GM21447 (cell line): Measurements from ENCODE around the gene ARHGAP30.

ENCODE experiments used
- ATAC-seq: cut with Tn5 transposase; IDR thresholded peaks from one replicate; pipeline ENCODE4 v1.9.1; 2021; ENCODE audit not compliant: unreplicated experiment

ARHGAP30 gene

DNA sequence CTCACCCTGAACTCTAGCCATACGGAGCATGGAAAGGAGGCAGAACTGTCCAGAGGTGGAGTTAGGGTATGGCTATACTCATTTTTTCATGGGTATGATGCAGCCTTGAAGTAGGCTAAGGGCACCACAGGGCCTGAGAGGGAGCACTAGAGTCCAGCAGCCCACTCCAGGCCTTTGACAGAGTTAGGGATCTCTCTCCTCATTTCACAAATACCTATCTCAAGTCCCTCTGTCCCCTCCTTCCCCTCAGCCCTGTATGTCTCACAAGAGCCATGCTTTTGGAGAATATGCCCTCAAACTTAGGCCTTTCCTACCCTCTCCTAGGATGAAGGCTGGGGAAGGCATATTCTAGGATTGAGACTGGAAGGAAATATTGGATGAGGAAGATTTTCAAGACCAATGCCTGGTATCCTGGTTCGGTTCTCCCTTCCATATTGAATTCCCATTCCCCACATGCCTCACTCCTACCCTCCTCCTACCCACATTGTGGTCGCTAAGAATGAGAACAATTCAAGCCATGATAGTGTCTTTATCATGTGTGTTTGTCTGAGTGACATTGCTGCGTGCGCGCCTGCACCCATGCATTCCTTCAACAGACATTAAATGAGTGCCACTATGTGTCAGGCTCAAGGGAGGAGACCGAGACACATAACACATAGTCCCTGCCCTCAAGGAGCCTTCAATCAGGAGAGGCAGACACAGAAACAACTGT is 22.3 kb upstream of the ARHGAP30 start:
- no peak for ATAC-seq

DNA sequence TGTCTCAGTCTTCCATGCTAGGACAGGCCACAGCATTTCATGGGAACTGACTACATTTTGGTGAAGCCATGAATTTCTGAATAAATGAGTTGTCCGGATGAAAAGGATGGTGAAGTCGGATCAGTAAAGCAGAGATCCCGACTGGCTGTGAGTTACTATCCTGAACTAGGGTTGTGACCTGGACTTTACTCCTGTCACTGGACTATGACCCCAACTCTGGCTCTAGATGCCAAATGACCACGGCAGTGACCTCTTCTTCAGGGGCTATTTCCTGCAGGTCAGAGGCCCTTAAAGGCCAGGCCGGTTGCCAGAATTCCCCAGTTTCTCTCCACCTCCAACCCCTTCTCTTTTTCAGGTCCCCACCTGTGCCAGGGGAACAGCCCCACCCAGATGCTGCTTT is 21.4 kb upstream of the ARHGAP30 start:
- ATAC-seq: no peak

DNA sequence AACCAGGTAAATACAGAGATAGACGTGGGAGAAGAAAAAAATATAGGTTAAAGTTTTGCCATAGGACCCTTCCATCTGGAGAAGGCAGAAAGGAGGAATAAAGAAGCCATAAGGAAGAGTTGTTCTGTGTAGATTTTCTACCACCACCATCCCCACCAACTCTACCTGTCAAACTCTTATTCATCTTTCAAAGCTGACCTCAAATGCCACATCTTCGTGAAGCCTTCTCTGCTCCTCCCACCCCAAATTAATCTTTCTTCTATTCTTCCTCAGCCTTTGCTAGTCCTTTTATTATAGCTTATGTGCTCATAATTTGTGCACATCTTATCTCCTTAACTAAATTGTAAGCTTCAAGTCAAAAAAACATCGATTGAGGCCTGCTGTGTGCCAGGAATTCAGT is 20.9 kb upstream of the ARHGAP30 start:
- no peak for ATAC-seq

DNA sequence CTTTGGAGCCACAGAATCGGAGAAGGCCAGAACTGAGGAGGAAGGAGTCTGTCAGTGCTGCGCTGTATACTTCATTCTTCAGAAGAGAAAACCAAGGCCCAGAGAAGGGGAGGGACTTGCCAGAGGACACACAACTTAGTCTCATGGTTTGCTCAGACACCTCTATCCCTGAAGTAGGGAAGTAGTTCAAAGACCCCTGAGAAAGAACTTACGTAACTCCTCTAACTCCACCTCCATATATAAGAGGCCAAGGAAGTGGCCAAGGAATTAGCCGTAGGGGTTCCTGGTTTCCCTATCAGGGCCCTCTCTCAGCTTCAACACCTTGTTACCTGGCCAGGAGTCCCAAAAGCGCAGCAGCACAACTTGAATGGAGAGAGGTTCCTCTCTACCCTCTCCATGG is 20.2 kb upstream of the ARHGAP30 start:
- no peak for ATAC-seq

DNA sequence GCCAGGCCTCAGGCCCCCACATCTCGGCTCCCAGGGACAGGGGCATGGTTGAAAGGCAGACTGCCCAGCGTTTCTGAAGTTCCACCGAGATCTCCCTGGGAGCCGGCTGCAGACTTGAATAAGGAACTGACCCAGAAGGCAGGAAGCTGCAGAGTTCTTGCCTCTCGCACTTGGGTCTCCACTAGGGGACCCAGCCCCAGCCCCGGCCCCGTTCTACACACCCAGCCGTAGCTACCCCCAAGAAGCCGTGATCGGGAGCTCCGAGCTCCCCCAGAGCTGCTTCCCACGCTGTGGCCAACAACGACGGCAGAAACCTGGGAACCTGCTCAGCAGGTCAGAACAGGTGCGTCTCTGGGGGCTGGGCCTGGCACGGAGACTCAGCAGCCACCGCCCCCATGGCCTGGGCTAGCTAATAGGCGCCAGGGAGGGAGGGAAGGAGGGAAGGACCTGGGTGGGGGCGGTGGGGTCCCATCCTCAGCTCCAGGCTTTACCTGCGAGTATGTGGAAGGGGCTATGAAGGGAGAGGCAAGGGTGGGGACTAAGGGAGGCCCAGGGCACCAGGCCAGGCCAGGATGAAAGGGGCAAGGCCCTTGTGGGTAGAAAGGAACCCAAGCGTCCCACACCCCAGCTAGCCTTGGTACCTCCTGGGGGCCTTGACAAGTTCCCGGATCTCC is 19.7 kb upstream of the ARHGAP30 start, which contains the start of gene NECTIN4:
Gene NECTIN4, minus strand, starts transcription at position 308 of the 674 bp plus-strand sequence. Its CDS starts 262 bp downstream, at position 46.
- ATAC-seq: no peak

DNA sequence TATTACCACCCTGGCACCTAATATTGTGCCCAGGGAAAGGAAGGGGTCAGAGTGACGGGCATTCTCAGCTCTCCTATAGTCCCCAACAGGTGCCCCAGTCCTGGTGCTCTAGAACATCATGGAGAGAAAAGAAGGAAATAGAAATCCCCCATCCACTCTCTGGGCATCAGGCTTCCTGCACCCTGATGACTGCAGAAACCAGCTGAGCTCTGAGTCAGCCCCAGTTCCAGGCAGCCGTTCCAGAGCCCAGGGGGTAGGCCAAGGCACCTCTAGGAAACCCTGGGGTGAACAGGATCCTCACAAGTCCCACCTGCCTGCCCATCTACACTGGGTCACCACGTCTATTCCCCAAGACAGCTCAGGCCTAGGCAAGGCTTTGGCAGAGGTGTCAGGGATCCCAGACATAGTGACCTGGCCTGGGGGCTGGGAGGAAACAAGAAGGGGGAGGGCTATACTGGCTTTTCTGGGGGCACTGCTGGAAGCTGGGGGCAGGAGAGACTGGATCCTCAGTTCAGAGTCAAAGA is 19.0 kb upstream of the ARHGAP30 start:
- ATAC-seq: no peak

DNA sequence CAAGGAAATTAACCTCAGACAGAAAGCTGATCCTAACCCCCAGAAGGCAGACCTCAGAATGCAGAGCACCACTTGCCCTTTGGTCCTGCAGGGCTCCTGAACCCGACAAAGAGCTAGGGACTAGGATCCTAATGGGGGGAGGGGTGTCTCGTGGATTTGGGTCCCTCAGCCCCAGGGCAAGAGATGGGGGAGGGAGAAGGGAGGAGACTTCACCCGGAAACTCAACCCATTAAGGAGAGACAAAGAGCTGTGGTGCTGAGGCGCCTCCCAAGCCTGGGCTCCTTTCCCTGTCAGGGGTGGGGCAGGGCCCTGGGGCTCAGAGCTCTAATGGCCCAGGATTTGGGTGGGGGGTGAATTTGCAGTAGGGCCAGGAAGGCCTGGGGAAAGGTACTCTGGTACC is 16.8 kb upstream of the ARHGAP30 start:
- no peak for ATAC-seq

DNA sequence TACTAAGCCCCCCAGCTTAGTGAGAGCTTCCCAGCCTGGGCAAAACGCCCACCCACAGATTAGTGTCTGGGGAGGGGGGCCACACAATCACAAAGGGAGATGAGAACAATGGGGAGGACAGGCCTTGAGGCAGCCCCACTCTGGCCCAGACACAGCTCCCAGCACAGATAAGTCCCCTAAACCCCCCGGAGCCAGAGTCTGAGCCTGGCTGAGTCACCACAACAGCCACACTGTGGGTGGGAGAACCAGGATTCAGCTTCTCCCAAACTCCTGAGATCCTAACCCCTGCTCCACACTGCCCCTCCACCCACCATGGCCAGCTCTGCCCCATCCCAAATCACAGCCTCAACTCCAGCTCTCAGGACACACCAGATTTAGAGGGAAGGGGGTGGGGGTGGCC is 15.5 kb upstream of the ARHGAP30 start:
- ATAC-seq: no peak

DNA sequence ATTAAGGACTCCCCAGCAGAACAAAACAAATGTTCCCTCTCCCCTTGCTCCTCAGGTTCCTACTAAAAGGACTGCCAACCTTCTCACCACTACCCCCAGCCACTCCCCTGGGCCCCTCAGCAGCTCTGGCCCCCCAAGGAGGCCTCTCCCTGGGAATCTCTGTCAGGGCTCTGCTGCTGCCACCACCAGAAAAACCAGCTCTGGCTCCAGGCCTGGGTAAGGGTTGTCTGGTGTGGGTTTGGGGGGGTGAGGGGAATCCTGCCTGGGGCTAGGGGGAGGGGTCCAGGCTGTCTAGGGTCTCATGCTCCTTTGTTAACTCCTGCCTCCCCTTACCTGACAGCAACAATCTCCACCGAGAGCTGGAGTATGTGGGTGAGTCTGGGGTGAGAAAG is 14.9 kb upstream of the ARHGAP30 start:
- ATAC-seq: no peak

DNA sequence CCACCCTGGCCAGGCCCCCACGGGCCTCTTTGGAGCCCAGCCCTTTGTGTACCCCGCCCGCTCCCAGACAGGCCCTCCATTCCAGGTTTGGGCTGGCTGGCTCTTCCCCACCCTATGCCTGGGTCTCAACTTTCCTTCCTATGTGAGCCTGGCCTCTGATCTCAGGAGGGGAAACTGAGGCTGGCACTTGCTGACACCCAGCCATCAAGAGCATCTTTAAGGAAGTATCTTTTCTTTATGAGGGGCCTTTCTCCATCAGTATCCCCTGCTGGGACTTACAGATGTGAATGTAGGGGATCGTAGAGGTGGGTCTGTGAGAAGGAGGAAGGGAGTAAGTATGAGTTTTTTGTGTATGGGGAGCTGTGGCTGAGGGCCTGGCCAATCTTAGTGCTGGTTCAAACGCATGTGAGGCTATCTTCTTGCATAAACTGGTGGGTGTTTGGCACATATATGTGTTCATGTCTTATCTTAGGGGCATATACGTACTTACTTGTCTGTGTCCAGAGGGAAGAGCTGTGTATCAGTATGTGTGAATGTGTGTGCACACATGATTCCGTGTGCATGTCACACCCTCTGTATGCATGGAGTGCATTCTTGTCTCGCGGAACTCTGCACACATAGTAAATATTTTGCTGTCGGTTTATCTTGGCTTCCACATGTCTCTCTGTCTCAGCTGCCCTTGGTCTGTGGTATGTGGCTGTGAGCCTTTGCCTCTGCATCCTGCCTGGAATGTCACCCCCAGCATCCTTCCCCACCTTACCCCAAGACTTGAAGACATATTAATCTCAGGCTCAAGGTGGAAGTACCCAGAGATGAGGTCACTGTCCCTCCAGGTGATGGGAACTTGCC is 14.3 kb upstream of the ARHGAP30 start:
- ATAC-seq: no peak

DNA sequence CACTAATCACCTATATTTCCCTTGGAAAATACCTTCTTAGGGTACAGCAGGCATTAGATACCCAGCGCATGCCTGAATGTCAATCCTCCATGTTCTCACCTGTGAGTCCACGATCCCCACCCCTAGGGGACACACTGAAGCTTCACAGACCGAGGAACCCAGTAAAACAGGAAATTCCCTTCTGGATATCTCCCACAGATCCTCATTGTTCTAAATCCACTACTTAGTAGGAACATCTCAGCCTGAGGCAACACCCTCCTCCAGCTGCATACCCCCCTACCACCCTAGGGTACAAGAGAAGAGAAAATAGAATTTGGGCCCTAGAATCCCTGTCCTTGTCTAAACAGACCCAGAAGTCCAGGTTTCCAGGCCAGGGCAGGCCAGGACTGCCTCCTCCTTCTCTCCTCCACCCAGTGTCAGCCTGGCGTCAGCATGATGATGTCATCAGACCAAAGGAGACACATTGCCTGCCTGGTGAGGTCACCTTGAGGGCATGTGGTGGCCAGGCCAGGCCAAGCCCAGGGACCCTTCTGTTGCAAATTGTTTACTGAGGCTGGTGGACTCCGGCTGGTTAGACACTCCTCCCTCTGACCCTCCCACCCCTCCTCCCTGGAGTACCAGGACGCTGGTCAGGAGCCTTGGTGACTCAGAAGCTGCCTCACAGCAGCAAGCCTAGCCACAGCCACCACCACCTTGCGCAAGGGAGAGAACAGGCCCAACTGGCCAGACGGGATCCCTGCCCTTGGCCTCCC is 13.5 kb upstream of the ARHGAP30 start:
- no peak for ATAC-seq

DNA sequence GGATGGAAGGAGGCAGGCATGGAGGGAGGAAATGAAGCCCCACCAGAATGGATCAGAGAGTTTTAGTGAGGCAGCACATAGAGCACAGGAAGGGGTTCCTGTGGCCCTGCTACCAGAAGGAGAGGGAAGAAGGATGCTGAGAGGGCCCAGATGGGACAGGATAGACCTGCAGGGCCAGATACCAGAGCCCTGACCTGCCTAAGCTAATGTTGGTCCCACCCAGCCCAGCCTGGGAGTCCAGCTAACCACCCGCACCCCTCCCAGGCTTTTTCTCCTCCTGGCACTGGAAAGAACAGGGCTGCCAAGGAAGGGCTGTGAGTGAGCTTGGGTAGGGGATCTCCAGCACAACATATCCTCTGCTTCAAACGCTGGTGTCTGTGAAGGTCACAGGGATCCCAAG is 12.8 kb upstream of the ARHGAP30 start:
- no peak for ATAC-seq

DNA sequence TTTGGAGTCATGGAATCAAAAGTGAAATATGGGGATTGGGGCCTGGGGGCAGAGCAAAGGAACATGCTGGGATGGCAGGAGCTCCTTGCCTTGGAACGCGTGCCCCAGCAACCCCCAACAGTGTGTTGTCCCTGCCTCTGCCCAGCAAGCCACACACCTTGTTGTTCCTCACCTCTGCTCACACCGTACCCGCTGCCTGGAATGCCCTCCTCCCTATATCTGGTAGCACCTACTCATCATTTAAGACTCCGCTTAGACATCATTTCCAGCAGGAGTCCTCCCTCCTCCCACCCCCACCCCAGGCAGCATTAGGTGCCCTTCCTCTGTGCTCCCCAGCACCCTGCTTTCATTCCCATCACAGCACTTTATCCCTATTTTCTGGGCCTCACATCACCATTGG is 11.8 kb upstream of the ARHGAP30 start:
- no peak for ATAC-seq

DNA sequence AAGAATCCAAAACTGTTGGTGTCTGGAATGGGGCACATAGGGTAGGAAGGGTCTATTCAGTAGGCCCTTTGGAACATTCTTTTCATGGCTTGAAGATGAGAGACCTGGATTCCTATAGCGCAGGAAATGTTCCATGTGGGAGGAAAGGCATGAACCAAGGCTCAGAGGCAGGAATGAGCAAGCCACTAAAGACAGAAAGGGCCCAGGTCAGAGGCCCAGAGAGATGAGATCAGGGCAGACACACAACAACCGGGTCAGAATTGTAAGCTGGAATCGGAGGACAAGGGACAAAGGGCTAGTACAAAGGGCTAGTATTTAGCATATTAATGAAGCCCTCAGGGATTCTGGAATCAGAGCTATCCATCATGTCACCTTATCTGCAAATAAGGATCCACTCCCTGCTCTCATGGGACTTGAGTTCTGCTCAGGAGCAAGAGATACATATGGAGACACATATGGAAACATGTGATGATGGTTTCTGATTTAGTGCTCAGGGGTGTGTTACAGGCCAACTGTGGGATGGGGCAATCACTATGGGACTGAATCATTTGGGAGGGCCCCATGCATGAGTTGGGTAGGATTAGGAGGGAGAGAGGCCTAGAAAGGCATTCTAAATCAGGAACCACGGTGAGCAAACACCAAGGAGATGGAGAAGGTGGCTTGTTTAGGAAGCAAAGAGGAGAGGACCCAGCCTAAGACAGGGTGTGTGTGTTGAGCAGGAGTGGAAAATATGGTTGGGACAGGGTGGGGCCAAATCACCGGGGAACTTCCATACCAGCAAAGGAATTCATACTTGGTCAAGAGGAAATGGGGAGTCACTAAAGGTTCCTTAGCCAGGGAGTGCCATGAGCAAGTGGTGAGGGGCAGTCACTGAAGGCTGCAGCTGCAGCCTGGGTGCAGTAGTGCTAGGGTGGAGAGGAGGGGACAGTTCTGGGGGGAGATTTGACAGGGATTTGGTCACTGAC is 11.0 kb upstream of the ARHGAP30 start:
- no peak for ATAC-seq

DNA sequence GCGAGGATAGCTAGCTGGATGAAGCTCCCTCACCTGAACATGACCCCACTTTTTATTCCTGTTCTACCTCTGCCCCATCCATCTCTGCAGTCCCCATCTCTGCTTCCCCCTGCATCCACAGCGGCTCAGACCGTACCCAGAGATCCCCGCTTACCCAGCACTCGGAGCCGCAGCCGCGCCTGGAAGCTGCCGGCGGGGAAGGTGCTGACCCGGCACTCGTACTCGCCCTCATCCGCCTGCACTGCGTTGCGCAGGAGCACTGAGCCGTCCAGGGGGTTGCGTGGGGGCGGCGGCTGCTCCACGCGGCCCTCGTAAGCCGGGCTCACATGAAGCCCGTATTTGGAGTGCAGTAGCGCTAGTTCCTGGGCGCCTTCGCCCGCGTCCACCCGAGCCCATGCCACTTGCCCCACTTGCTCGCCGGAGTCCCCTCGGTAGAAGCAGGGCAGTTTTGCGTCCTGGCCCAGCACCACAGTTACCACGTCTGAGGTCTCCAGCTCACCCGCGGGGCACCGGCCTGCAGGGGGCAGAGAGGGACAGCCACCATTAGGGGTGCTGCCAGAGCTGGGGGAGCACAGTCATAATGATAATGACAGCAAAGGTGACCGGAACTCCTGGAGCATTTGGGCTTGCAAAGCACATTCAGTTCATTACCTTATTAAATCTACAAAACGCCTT is 9.9 kb upstream of the ARHGAP30 start:
- no peak for ATAC-seq

DNA sequence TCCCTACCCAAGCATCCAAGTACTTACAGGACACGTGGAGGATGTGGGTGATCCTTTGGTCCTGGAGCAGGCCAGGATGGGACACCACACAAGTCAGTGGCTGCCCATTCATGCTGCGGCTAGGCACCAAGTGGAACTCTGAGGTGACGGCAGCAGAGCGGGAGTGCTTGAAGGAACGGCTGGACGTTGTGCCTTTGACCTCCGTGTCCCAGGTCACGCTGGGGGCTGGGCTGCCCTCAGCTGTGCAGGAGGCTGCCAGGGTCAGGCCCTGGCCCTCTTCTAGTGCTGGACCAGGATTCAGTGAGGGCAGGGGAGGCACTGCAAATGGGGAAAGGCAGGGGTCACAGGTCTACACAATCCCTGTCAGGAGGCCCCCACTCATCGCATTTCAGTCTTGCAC is 7.7 kb upstream of the ARHGAP30 start:
- ATAC-seq: no peak

DNA sequence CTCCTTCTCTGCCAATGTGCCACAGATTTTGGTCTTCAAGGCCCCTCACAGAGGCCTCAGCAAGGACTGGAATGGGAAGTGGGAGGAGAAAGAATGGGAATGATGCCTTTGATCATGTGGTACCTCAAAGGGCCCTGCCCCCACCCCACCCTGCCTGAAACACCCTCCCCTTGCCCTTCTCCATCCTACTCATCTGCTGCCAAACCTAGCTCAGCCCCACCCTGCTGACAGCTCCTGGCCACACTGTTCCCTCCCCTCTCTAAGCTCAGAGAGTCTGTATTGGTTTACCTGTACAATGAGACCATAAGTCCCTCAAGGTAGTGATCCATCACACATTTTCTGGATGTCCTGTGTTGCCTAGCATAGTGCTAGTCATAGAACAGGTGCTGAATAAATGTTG is 6.7 kb upstream of the ARHGAP30 start:
- ATAC-seq: no peak

DNA sequence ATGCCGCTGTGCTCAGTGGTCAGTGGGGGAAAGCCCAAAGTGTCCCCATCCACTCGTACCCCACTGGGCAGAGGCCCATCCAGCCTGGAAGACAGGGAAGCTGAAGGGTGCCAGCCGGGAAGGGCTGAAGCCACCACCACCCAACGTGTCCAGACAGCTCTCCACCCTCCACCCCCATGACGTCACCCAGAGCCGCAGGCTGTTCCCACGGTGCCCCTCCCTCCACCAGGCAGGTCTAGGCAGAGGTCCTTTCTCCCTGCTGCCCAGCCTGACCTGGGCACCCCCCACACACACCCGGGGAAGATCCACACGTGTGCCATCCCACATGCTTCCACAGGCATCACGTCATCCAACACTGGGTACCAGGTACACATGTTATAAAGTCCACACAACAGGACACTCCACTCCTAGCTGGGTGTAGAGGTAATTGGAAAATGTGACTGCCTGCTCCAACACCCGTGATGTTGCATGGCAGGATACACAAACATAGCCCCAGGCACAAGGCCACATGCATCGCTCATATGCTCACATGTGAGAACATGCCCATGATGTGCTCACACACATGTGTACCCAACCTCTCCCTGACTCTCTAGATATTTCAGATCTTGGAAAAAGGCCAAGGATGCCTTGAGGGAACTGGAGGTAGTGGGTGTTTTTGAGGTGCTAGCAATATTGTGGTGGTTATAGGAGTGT is 5.1 kb upstream of the ARHGAP30 start:
- no peak for ATAC-seq
